Keratinocyte (primary cell): ENCODE results near the gene TMEM151A.

Source experiments
- EZH2 ChIP-seq: IDR thresholded peaks from one replicate; pipeline ENCODE4 v1.6.1; 2012; ENCODE audit warnings: inconsistent platforms, mild to moderate bottlenecking, low read length, moderate library complexity
- TF ChIP-seq, protein P1 (sequence below), 3 experiments: IDR thresholded peaks in 1 of 3; conservative IDR thresholded peaks in 1 of 3; optimal IDR thresholded peaks in 1 of 3; 2 replicates in 2 of 3; 3 replicates in 1 of 3; pipeline versions ENCODE3 to v1.5.1; 2011; ENCODE audit warnings: low read length in 3 of 3, mild to moderate bottlenecking in 3 of 3, moderate library complexity in 2 of 3, control low read depth in 1 of 3, inconsistent platforms in 1 of 3; ENCODE audit not compliant: insufficient read depth in 2 of 3; ENCODE audit errors: extremely low read depth in 1 of 3

DNA sequence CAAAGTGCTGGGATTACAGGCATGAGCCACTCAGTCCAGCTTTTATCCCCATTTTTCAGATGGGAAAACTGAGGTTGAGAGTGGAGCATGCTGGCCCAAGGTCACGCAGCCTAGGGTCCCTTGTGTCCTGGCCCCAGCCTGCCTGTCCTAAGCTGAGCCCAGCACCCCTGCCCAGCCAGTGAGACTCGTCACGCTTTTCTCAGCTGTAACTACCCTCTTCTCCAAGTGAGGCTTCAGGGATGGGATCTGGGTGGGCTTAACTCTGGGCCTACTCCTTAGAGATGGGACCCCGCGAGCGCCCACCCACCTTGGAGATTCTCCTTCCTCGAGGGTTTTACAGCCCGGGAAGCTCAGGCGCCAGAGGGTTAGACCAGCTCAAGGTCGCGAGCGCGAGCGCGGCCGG lies 390 bp upstream of the TMEM151A start:
- TF ChIP-seq, protein P1, sequence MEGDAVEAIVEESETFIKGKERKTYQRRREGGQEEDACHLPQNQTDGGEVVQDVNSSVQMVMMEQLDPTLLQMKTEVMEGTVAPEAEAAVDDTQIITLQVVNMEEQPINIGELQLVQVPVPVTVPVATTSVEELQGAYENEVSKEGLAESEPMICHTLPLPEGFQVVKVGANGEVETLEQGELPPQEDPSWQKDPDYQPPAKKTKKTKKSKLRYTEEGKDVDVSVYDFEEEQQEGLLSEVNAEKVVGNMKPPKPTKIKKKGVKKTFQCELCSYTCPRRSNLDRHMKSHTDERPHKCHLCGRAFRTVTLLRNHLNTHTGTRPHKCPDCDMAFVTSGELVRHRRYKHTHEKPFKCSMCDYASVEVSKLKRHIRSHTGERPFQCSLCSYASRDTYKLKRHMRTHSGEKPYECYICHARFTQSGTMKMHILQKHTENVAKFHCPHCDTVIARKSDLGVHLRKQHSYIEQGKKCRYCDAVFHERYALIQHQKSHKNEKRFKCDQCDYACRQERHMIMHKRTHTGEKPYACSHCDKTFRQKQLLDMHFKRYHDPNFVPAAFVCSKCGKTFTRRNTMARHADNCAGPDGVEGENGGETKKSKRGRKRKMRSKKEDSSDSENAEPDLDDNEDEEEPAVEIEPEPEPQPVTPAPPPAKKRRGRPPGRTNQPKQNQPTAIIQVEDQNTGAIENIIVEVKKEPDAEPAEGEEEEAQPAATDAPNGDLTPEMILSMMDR (optimal IDR thresholded peaks at IDR 0.05 in 1 of 3, IDR thresholded peaks at IDR 0.05 in 1 of 3, conservative IDR thresholded peaks at IDR 0.05 in 1 of 3; ENCODE audit: extremely low read depth in 1 of 3, insufficient read depth in 2 of 3, low read length in 3 of 3): no peak
- TF ChIP-seq EZH2: peak; percentile 56
